Endothelial cell of umbilical vein (primary cell): ENCODE results near the gene MGAT4A. TPM values are rescaled to one million over a fixed set of nuclear protein-coding genes. Genes with fewer than 3 reads are reported as not detected.

ENCODE experiments used
- BruUV-seq: library from RNA; stranded (reverse); fragments of 400-500 nt; replicated peaks from 2 replicates; lab custom pipeline; 2021; lab: Mats Ljungman, UMichigan
- CTCF ChIA-PET: fragments of 300-600, 350-600 bp; sonication (Branson Sonifier 250); formaldehyde crosslinking; loops from one replicate; lab custom pipeline; 2021; ENCODE audit warnings: antibody characterized with exemption, inconsistent platforms; lab: Charles Lee
- POLR2A ChIA-PET: fragments of 300-600, 350-600 bp; sonication (Branson Sonifier 250); formaldehyde crosslinking; loops from one replicate; lab custom pipeline; 2021; ENCODE audit warnings: antibody characterized with exemption, inconsistent platforms; lab: Charles Lee
- DNase-seq: peaks from one replicate; pipeline ENCODE4 v3.0.0-alpha.2; 2011; ENCODE audit warnings: low read depth, low spot score
- FAIRE-seq: peaks from 2 replicates; lab custom pipeline; 2011; peaks lifted over from hg19 to GRCh38; lab: Jason Lieb, UNC
- H2AFZ ChIP-seq: 2 replicates; pipeline ENCODE4 v1.6.0; 2012; ENCODE audit warnings: low read depth, low read length, control low read depth, inconsistent platforms
- H3K27ac ChIP-seq: 2 replicates; pipeline ENCODE4 v1.5.1; 2011; ENCODE audit warnings: low read depth, mild to moderate bottlenecking, control low read depth, low read length, moderate library complexity; ENCODE audit not compliant: insufficient read depth
- H3K27me3 ChIP-seq, 2 experiments: 2 replicates each; pipeline versions ENCODE4 v1.6.0 to v1.6.1; 2011; ENCODE audit warnings: low read length in 2 of 2, mixed read lengths in 1 of 2; ENCODE audit not compliant: control insufficient read depth in 2 of 2, insufficient read depth in 2 of 2
- H3K36me3 ChIP-seq, 2 experiments: 2 replicates in 1 of 2; 3 replicates in 1 of 2; pipeline ENCODE4 v1.5.1; 2011; ENCODE audit warnings: low read length in 2 of 2, mild to moderate bottlenecking in 1 of 2, moderate library complexity in 1 of 2; ENCODE audit not compliant: control insufficient read depth in 2 of 2, insufficient read depth in 2 of 2; ENCODE audit errors: extremely low read depth in 1 of 2
- H3K4me1 ChIP-seq: 3 replicates; pipeline ENCODE4 v1.5.1; 2011; ENCODE audit warnings: mild to moderate bottlenecking, low read length; ENCODE audit not compliant: control insufficient read depth, insufficient read depth; ENCODE audit errors: extremely low read depth
- H3K4me2 ChIP-seq: 2 replicates; pipeline ENCODE4 v1.6.1; 2011; ENCODE audit warnings: low read length, control low read depth, mixed read lengths; ENCODE audit not compliant: insufficient read depth
- H3K4me3 ChIP-seq, 3 experiments: fragments of 200-600 bp in 1 of 3; sonication (generic), shearing (Covaris generic) in 1 of 3; replicated peaks in 1 of 3; 2 replicates each; pipeline ENCODE4 v1.5.1; 2011 to 2016; ENCODE audit warnings: control low read depth in 3 of 3, low read length in 3 of 3, mild to moderate bottlenecking in 2 of 3, inconsistent platforms in 1 of 3, low read depth in 1 of 3, moderate library complexity in 1 of 3; ENCODE audit not compliant: insufficient read depth in 1 of 3
- H3K79me2 ChIP-seq: 2 replicates; pipeline ENCODE4 v1.6.0; 2012; ENCODE audit warnings: low read length, inconsistent platforms; ENCODE audit not compliant: control insufficient read depth, insufficient read depth
- H3K9ac ChIP-seq: replicated peaks from 2 replicates; pipeline ENCODE3; 2011; ENCODE audit warnings: low read length, control low read depth; ENCODE audit not compliant: insufficient read depth; ENCODE audit errors: extremely low read depth
- H3K9me1 ChIP-seq: replicated peaks from 3 replicates; pipeline ENCODE4 v1.6.0; 2011; ENCODE audit warnings: mild to moderate bottlenecking, low read length; ENCODE audit not compliant: control insufficient read depth, insufficient read depth; ENCODE audit errors: extremely low read depth
- H3K9me3 ChIP-seq: replicated peaks from 2 replicates; pipeline ENCODE4 v1.5.1; 2012; ENCODE audit warnings: low read length, inconsistent platforms; ENCODE audit not compliant: control insufficient read depth, insufficient read depth
- H4K20me1 ChIP-seq: replicated peaks from 2 replicates; pipeline ENCODE3; 2011; ENCODE audit warnings: mild to moderate bottlenecking, low read length; ENCODE audit not compliant: control insufficient read depth, insufficient read depth; ENCODE audit errors: extremely low read depth
- EZH2 ChIP-seq: IDR thresholded peaks from 2 replicates; pipeline ENCODE4 v1.6.1; 2012; ENCODE audit warnings: borderline replicate concordance, low read depth, mild to moderate bottlenecking, moderate library complexity, low read length, inconsistent platforms; ENCODE audit not compliant: severe bottlenecking
- FOS ChIP-seq: IDR thresholded peaks from 2 replicates; pipeline ENCODE4 v1.6.1; 2011; ENCODE audit warnings: mild to moderate bottlenecking, low read length, moderate library complexity, borderline replicate concordance; ENCODE audit not compliant: insufficient read depth
- GATA2 ChIP-seq: IDR thresholded peaks from 2 replicates; pipeline ENCODE4 v1.7.0; 2011; ENCODE audit warnings: low read depth, mild to moderate bottlenecking, moderate library complexity, mixed read lengths, low read length; ENCODE audit not compliant: insufficient read length, insufficient read depth
- JUN ChIP-seq: IDR thresholded peaks from 2 replicates; pipeline ENCODE4 v1.6.1; 2011; ENCODE audit warnings: borderline replicate concordance, low read depth; ENCODE audit not compliant: insufficient read length, insufficient read depth
- MYC ChIP-seq: IDR thresholded peaks from one replicate; pipeline ENCODE4 v1.6.1; 2011; ENCODE audit warnings: mild to moderate bottlenecking, low read depth, low read length
- POLR2A ChIP-seq: IDR thresholded peaks from 2 replicates; pipeline ENCODE4 v1.6.1; 2012; ENCODE audit warnings: low read depth, mild to moderate bottlenecking, control low read depth, low read length
- POLR2AphosphoS5 ChIP-seq: IDR thresholded peaks from 2 replicates; pipeline ENCODE4 v1.6.1; 2012; ENCODE audit warnings: low read depth, mild to moderate bottlenecking, control low read depth, low read length, moderate library complexity; ENCODE audit not compliant: insufficient read depth
- dilution Hi-C: fragments of 300-500 bp; cut with MboI; formaldehyde crosslinking; loops from one replicate; pipeline ENCODE4 v1.15.0; 2019; ENCODE audit warnings: low sequenced_read_pairs; ENCODE audit not compliant: extremely low pct_ligation_motif_present
- intact Hi-C: fragments of 100-400 bp; cut with micrococcal nuclease; formaldehyde crosslinking; loops from one replicate; pipeline ENCODE4 v1.10.0; 2022
- polyA plus RNA-seq, 4 experiments: library from polyadenylated mRNA; depleted of rRNA in 3 of 4; stranded (reverse) in 3 of 4; unstranded in 1 of 4; fragments of >200 nt; gene quantifications; 2 replicates each; pipeline versions ENCODE4 v1.2.1 to v1.2.3, GENCODE V29; 2011 to 2012; ENCODE audit warnings: missing spikeins in 1 of 4
- total RNA-seq: library from RNA; stranded (reverse); gene quantifications from 2 replicates; pipeline ENCODE4 v1.2.3, GENCODE V29; 2021
- TF ChIP-seq, protein P1 (sequence below): IDR thresholded peaks from 2 replicates; pipeline ENCODE4 v1.6.1; 2011; ENCODE audit not compliant: insufficient read depth, insufficient read length
- TF ChIP-seq, protein P2 (sequence below), 2 donors: IDR thresholded peaks; 1 replicate in 1 of 2; 2 replicates in 1 of 2; pipeline ENCODE4 v1.5.1; 2011; ENCODE audit warnings: low read length in 2 of 2, mild to moderate bottlenecking in 2 of 2, moderate library complexity in 2 of 2, control low read depth in 1 of 2, inconsistent platforms in 1 of 2, low read depth in 1 of 2; ENCODE audit not compliant: insufficient read depth in 1 of 2; ENCODE audit errors: extremely low read depth in 1 of 2

Gene MGAT4A
- total and polyA plus RNA-seq, 2 donors (not counting 3 experiments of a cell fraction or from before 2014, with no cell fraction given) = 9.2 to 42.2 TPM

DNA sequence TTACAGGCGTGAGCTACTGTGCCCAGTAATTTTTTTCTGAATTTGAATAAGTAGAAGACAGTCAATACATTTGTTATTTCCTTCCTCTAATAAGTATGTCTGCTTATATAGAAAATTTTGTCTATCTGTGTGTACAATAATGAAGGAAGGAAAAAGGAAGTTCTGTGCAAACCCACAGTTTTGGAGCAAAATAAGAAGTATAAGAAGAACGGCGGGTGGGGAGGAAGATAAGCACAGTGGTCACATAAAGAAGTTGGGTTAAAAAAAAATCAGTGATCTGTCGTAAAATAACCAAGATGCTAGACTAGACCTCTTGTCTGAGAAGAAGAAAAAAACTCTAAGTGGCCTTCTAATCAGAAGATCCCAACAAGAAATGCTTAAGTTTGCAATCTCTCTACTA is 20.2 kb downstream of the MGAT4A start:
- Histone ChIP-seq H3K4me1 (peaks cover 42% of the 10 kb centered on the region), H3K4me2 (peak overlapping the region; percentile 40), H3K27ac (peak overlapping the region; percentile 7), H3K36me3 (no peaks in the 10 kb centered on the region), H3K9me1 (no peaks in the 10 kb centered on the region), H3K79me2 (peaks cover 83% of the 10 kb centered on the region), H3K9ac (peak overlapping the region; percentile 26), H4K20me1 (no peaks in the 10 kb centered on the region), H3K4me3 (no peak overlapping the region), H3K9me3 (no peaks in the 10 kb centered on the region), H2AFZ (no peak overlapping the region), H3K27me3 (no peaks in the 10 kb centered on the region)
- dilution Hi-C loops = no loop called here
- DNase-seq = peak; percentile 88
- TF ChIP-seq GATA2 (peak; percentile 45), FOS (no peak)
- CTCF ChIA-PET = interaction anchor here (0.6 to 4.1 kb wide), 9 partner anchors 10 to 127 kb away, joined by 3 to 16 read pairs (median 4); no protein-coding TSS in a partner anchor
- no TSS peak for BruUV-seq
- intact Hi-C loops = loop anchor here (1.0 kb wide), 2 partner anchors 8 to 16 kb away; no protein-coding TSS in a partner anchor
- FAIRE-seq = peak; percentile 47
- POLR2A ChIA-PET = interaction anchor here (0.6 kb wide), 1 partner anchor 61 kb away, joined by 3 read pairs; no protein-coding TSS in a partner anchor

DNA sequence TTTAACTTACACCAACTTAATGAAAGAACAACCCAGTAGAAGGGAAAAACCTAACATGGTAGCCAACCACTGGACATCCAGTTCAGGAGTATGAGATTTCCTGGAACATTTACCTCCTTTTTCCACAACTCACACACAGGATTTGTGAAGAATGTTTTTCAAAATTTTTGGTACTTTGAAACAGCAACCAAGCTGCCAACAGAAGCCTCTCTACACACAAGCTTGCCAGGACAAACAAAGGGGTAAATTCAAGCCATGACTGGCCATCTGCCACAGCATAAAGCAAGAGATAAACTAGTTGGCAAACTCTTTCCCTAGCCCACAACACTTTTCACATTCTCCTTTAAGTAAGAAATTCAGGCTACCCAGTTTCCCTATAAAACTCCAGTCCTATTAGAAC is 21.4 kb downstream of the MGAT4A start:
- TF ChIP-seq EZH2 (no peak), MYC (no peak), POLR2AphosphoS5 (no peak), FOS (no peak), JUN (no peak), GATA2 (no peak), POLR2A (no peak)
- TF ChIP-seq, protein P1, sequence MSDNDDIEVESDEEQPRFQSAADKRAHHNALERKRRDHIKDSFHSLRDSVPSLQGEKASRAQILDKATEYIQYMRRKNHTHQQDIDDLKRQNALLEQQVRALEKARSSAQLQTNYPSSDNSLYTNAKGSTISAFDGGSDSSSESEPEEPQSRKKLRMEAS = no peak
- TF ChIP-seq, protein P2, sequence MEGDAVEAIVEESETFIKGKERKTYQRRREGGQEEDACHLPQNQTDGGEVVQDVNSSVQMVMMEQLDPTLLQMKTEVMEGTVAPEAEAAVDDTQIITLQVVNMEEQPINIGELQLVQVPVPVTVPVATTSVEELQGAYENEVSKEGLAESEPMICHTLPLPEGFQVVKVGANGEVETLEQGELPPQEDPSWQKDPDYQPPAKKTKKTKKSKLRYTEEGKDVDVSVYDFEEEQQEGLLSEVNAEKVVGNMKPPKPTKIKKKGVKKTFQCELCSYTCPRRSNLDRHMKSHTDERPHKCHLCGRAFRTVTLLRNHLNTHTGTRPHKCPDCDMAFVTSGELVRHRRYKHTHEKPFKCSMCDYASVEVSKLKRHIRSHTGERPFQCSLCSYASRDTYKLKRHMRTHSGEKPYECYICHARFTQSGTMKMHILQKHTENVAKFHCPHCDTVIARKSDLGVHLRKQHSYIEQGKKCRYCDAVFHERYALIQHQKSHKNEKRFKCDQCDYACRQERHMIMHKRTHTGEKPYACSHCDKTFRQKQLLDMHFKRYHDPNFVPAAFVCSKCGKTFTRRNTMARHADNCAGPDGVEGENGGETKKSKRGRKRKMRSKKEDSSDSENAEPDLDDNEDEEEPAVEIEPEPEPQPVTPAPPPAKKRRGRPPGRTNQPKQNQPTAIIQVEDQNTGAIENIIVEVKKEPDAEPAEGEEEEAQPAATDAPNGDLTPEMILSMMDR (IDR thresholded peaks at IDR 0.05; ENCODE audit: extremely low read depth in 1 of 2, insufficient read depth in 1 of 2, low read depth in 1 of 2, low read length in 2 of 2) = no peak
- Histone ChIP-seq H3K4me2 (no peak overlapping the region), H3K9me3 (no peaks in the 10 kb centered on the region), H4K20me1 (no peaks in the 10 kb centered on the region), H3K4me1 (peaks cover 42% of the 10 kb centered on the region), H3K27me3 (no peaks in the 10 kb centered on the region), H3K9me1 (no peaks in the 10 kb centered on the region), H3K27ac (no peak overlapping the region), H3K79me2 (peaks cover 80% of the 10 kb centered on the region), H2AFZ (no peak overlapping the region), H3K36me3 (no peaks in the 10 kb centered on the region), H3K4me3 (no peak overlapping the region), H3K9ac (no peak overlapping the region)
- no TSS peak for BruUV-seq
- intact Hi-C loops = no loop called here
- dilution Hi-C loops = no loop called here
- POLR2A ChIA-PET = no interaction called here
- FAIRE-seq = no peak
- peak; percentile 82 for DNase-seq
- CTCF ChIA-PET = interaction anchor here (0.7 to 4.1 kb wide), 4 partner anchors 14 to 60 kb away, joined by 3 to 16 read pairs (median 4); no protein-coding TSS in a partner anchor
